Sigmoid colon (tissue), 7 donors: Measurements from ENCODE around the gene APEH. TPM values are rescaled to one million over a fixed set of nuclear protein-coding genes. Genes with fewer than 3 reads are reported as not detected.
A peak's percentile ranks its signal among the peaks of the same experiment; 100 is the strongest.

Source experiments
- DNase-seq: peaks from one replicate; pipeline ENCODE4 v3.0.0-alpha.2; 2019
- H3K27ac ChIP-seq, 4 donors: fragments of 200-600 bp; sonication (generic); one replicate each; pipeline ENCODE4 v1.5.1; 2016 to 2019; ENCODE audit warnings: mild to moderate bottlenecking in 1 of 4
- H3K27me3 ChIP-seq, 3 donors: fragments of 200-600 bp; sonication (generic); one replicate each; pipeline ENCODE4 v1.5.1; 2019; ENCODE audit warnings: mild to moderate bottlenecking in 1 of 3
- H3K36me3 ChIP-seq, 4 donors: fragments of 200-600 bp; sonication (generic); one replicate each; pipeline ENCODE4 v1.5.1; 2016 to 2019
- H3K4me1 ChIP-seq, 4 donors: fragments of 200-600 bp; sonication (generic); one replicate each; pipeline ENCODE4 v1.5.1; 2017 to 2019
- H3K4me3 ChIP-seq, 4 donors: fragments of 200-600 bp; sonication (generic); one replicate each; pipeline ENCODE4 v1.5.1; 2017 to 2019; ENCODE audit warnings: mild to moderate bottlenecking in 2 of 4, moderate library complexity in 1 of 4
- H3K9me3 ChIP-seq, 4 donors: fragments of 200-600 bp in 3 of 4; sonication (generic) in 3 of 4; one replicate each; pipeline versions ENCODE4 v1.5.1 to v1.6.1; 2013 to 2019
- CTCF ChIP-seq, 4 experiments: fragments of 450-650 bp in 3 of 4; fragments of 200-600 bp in 1 of 4; IDR thresholded peaks; one replicate each; pipeline ENCODE4 v1.5.1; 2016 to 2019; ENCODE audit warnings: antibody characterized with exemption in 4 of 4, mild to moderate bottlenecking in 3 of 4, moderate library complexity in 2 of 4
- EP300 ChIP-seq, 4 donors: sonication (generic); formaldehyde crosslinking; IDR thresholded peaks; one replicate each; pipeline ENCODE4 v1.6.1; 2017; ENCODE audit warnings: antibody characterized with exemption in 4 of 4
- POLR2A ChIP-seq, 2 donors: fragments of 450-650 bp; IDR thresholded peaks; one replicate each; pipeline ENCODE4 v1.6.1; 2016; ENCODE audit warnings: antibody characterized with exemption in 2 of 2, mild to moderate bottlenecking in 2 of 2, moderate library complexity in 2 of 2
- POLR2AphosphoS5 ChIP-seq, 4 donors: sonication (generic); formaldehyde crosslinking; IDR thresholded peaks; one replicate each; pipeline ENCODE4 v1.6.1; 2017; ENCODE audit warnings: antibody characterized with exemption in 4 of 4
- WGBS, 2 donors: extraction: QIAGEN DNeasy Blood & Tissue Kit; methylation state at CpG; one replicate each; pipeline ENCODE4 v1.1.7; 2013; 5-methylcytosine and 5-hydroxymethylcytosine counted together
- intact Hi-C: fragments of 100-400 bp; cut with DNase I; formaldehyde crosslinking; loops from one replicate; pipeline ENCODE4 v1.15.1; 2023
- polyA plus RNA-seq, 3 donors: library from polyadenylated mRNA; stranded (reverse); fragments of 200-250 nt; gene quantifications; one replicate each; pipeline ENCODE4 v1.2.3, GENCODE V29; 2013
- total RNA-seq, 4 donors: library from RNA; depleted of rRNA; stranded (reverse); fragments of >200 nt; gene quantifications; one replicate each; pipeline ENCODE4 v1.1.0, GENCODE V29; 2016
- donor health status: healthy with polysubstance abuse.
- donor health status: Bipolar disorder and iron deficiency.
- donor health status: healthy.

The APEH gene
- total and polyA plus RNA-seq, 7 donors, result 49.0 to 102 (median 64.8) TPM

GRCh38 chr3:49721896-49722781 is 48.0 kb downstream of the APEH start:
- TF ChIP-seq POLR2A (IDR thresholded peaks at IDR 0.05), result no peak
- TF ChIP-seq CTCF (IDR thresholded peaks at IDR 0.05), result no peak
- no peak for TF ChIP-seq EP300 (IDR thresholded peaks at IDR 0.05)
- TF ChIP-seq POLR2AphosphoS5 (IDR thresholded peaks at IDR 0.05), result no peak
- 85 to 92% methylated on average over 26 of the region's 26 CpGs for WGBS, 2 donors
- Histone ChIP-seq H3K4me1 (peaks cover 0 to 53% (median 41%) of the 10 kb centered on the region in 4 donors), H3K27ac (peak overlapping the region in 3 of 4 donors; percentile 94 to 96 (median 95)), H3K27me3 (no peaks in the 10 kb centered on the region), H3K4me3 (peak overlapping the region in 1 of 4 donors; percentile 95), H3K36me3 (peaks cover 10 to 40% (median 16%) of the 10 kb centered on the region in 4 donors), H3K9me3 (no peaks in the 10 kb centered on the region)
- intact Hi-C loops, result loop anchor here (5.0 kb wide), 1 partner anchor 65 kb away; the partner anchor contains the start of gene IP6K1
- peak; percentile 62 for DNase-seq

- no peaks in the 10 kb centered on the region for H3K9me3 ChIP-seq
- no peaks in the 10 kb centered on the region for H3K27me3 ChIP-seq
- intact Hi-C loops, result loop anchor here (5.0 kb wide), 1 partner anchor 64 kb away; the partner anchor contains the start of gene IP6K1
- peaks cover 17 to 48% (median 24%) of the 10 kb centered on the region in 4 donors for H3K36me3 ChIP-seq
- H3K4me3 ChIP-seq, result peak overlapping the region; percentile 90 to 99 (median 93)
- peaks cover 0 to 53% (median 41%) of the 10 kb centered on the region in 4 donors for H3K4me1 ChIP-seq
- H3K27ac ChIP-seq, result peak overlapping the region; percentile 92 to 96 (median 94)
- no peak for DNase-seq
- 47 to 71% methylated on average over 8 of the region's 8 CpGs for WGBS, 2 donors
- TF ChIP-seq POLR2A (IDR thresholded peaks at IDR 0.05) (no peak), EP300 (IDR thresholded peaks at IDR 0.05) (no peak), POLR2AphosphoS5 (IDR thresholded peaks at IDR 0.05) (no peak), CTCF (IDR thresholded peaks at IDR 0.05) (no peak)
These were observed 48.7 kb downstream of the APEH start for GRCh38 chr3:49722896-49723295.

- intact Hi-C loops, result loop anchor here (5.0 kb wide), 1 partner anchor 64 kb away; the partner anchor contains the start of gene IP6K1
- no peak for TF ChIP-seq EP300 (IDR thresholded peaks at IDR 0.05)
- no peak for TF ChIP-seq POLR2AphosphoS5 (IDR thresholded peaks at IDR 0.05)
- TF ChIP-seq CTCF (IDR thresholded peaks at IDR 0.05), result no peak
- no peak for TF ChIP-seq POLR2A (IDR thresholded peaks at IDR 0.05)
- DNase-seq, result peak; percentile 86
- no peaks in the 10 kb centered on the region for H3K27me3 ChIP-seq
- peaks cover 20 to 52% (median 26%) of the 10 kb centered on the region in 4 donors for H3K36me3 ChIP-seq
- WGBS, 2 donors, result 0 to 1% methylated on average over 20 of the region's 20 CpGs
- H3K4me1 ChIP-seq, result peaks cover 0 to 52% (median 39%) of the 10 kb centered on the region in 4 donors
- peak overlapping the region; percentile 92 to 96 (median 94) for H3K27ac ChIP-seq
- peak overlapping the region; percentile 90 to 99 (median 93) for H3K4me3 ChIP-seq
- H3K9me3 ChIP-seq, result no peaks in the 10 kb centered on the region
These were observed 49.1 kb downstream of the APEH start for GRCh38 chr3:49723296-49723627.

- Histone ChIP-seq H3K4me3 (peak within 1 kb of the TSS; percentile 90 to 99 (median 93)), H3K4me1 (peaks cover 0 to 45% (median 33%) of the 10 kb centered on the region in 4 donors), H3K27me3 (no peaks in the 10 kb centered on the region), H3K27ac (peak within 1 kb of the TSS; percentile 92 to 96 (median 94)), H3K36me3 (peaks cover 20 to 53% (median 27%) of the 10 kb centered on the region in 4 donors), H3K9me3 (no peaks in the 10 kb centered on the region)
- TF ChIP-seq EP300 (IDR thresholded peaks at IDR 0.05) (no peak), POLR2AphosphoS5 (IDR thresholded peaks at IDR 0.05) (peak; percentile 68 to 94 (median 81)), POLR2A (IDR thresholded peaks at IDR 0.05) (peak; percentile 41 to 54)
- WGBS, 2 donors, result 0% methylated on average over 102 of the region's 102 CpGs
- DNase-seq, result peak; percentile 98
- intact Hi-C loops, result loop anchor here (5.0 kb wide), 1 partner anchor 63 kb away; the partner anchor contains the start of gene IP6K1
These were observed 49.7 kb downstream of the APEH start, which contains the start of gene GMPPB for GRCh38 chr3:49723628-49724551. Gene GMPPB (minus strand): TSS chr3:49723951. CDS start chr3:49723726, 225 bp downstream.
